K562 (cell line): ENCODE results near the gene SLC12A1. TPM values are rescaled to one million over a fixed set of nuclear protein-coding genes. Genes with fewer than 3 reads are reported as not detected.

Experiments used
- ATAC-seq: fragments of 200-7000 bp; cut with Tn5 transposase; 3 replicates; pipeline ENCODE4 v1.9.1; 2020; ENCODE audit warnings: moderate library complexity
- Bru-seq: library from RNA; stranded (reverse); fragments of 400-500 nt; gene quantifications from one replicate; lab custom pipeline; 2021; lab: Mats Ljungman, UMichigan
- BruChase-seq, 2 experiments: library from RNA; stranded (reverse); fragments of 400-500 nt; gene quantifications; one replicate each; lab custom pipeline; 2021; lab: Mats Ljungman, UMichigan
- BruUV-seq: library from RNA; stranded (reverse); fragments of 400-500 nt; replicated peaks from 2 replicates; lab custom pipeline; 2021; lab: Mats Ljungman, UMichigan
- CTCF ChIA-PET: fragments of 300-600 bp; formaldehyde crosslinking; extraction: SDS; loops from one replicate; lab custom pipeline; 2021; ENCODE audit warnings: low intra/inter-chr PET ratio; lab: Yijun Ruan, JAX
- POLR2A ChIA-PET: fragments of 300-600, 350-650 bp; sonication (Branson Sonifier 250); formaldehyde crosslinking; extraction: SDS; loops from one replicate; lab custom pipeline; 2021; ENCODE audit warnings: antibody characterized with exemption, inconsistent platforms; lab: Yijun Ruan, JAX
- DNase-seq, 4 experiments: peaks; one replicate each; pipeline versions ENCODE4 v3.0.0 to v3.0.0-alpha.2; 2011 to 2018; ENCODE audit warnings: low spot score in 3 of 4, mixed read lengths in 3 of 4; ENCODE audit errors: extremely low read depth in 1 of 4
- FAIRE-seq: peaks from 2 replicates; lab custom pipeline; 2011; peaks lifted over from hg19 to GRCh38; lab: Jason Lieb, UNC
- H2AFZ ChIP-seq: 2 replicates; pipeline ENCODE4 v1.6.0; 2011; ENCODE audit warnings: low read depth, low read length, control low read depth, inconsistent platforms
- H3K27ac ChIP-seq: fragments of 200-600 bp; 3 replicates; pipeline ENCODE4 v1.8.0; 2011; ENCODE audit warnings: low read depth, mild to moderate bottlenecking, control low read depth, inconsistent platforms, low read length, moderate library complexity, mixed read lengths; ENCODE audit errors: extremely low read depth
- H3K27me3 ChIP-seq, 2 experiments: fragments of 300-600 bp in 1 of 2; 2 replicates in 1 of 2; 3 replicates in 1 of 2; pipeline versions ENCODE4 v1.6.0 to v1.8.0; 2011; ENCODE audit warnings: inconsistent platforms in 2 of 2, low read length in 2 of 2, mild to moderate bottlenecking in 1 of 2, mixed read lengths in 1 of 2, moderate library complexity in 1 of 2; ENCODE audit not compliant: control insufficient read depth in 2 of 2, insufficient read depth in 2 of 2
- H3K36me3 ChIP-seq: fragments of 300-600 bp; 3 replicates; pipeline ENCODE4 v1.8.0; 2011; ENCODE audit warnings: mild to moderate bottlenecking, low read length, inconsistent platforms; ENCODE audit not compliant: control insufficient read depth, insufficient read depth
- H3K4me1 ChIP-seq, 2 experiments: fragments of 200-600 bp in 1 of 2; replicated peaks in 1 of 2; 2 replicates in 1 of 2; 3 replicates in 1 of 2; pipeline versions ENCODE4 v1.5.1 to v1.8.0; 2011; ENCODE audit warnings: inconsistent platforms in 2 of 2, low read length in 2 of 2, mild to moderate bottlenecking in 1 of 2, mixed read lengths in 1 of 2, moderate library complexity in 1 of 2; ENCODE audit not compliant: control insufficient read depth in 2 of 2, insufficient read depth in 2 of 2
- H3K4me2 ChIP-seq: 2 replicates; pipeline ENCODE4 v1.6.1; 2011; ENCODE audit warnings: low read length, control low read depth, inconsistent platforms, mixed read lengths; ENCODE audit not compliant: insufficient read depth
- H3K4me3 ChIP-seq: fragments of 200-600 bp; sonication (generic), shearing (Covaris generic); 2 replicates; pipeline ENCODE4 v1.5.1; 2016; ENCODE audit warnings: control low read depth, inconsistent platforms
- H3K79me2 ChIP-seq: fragments of 200-600 bp; 3 replicates; pipeline ENCODE4 v1.8.0; 2011; ENCODE audit warnings: low read length, inconsistent platforms; ENCODE audit not compliant: control insufficient read depth, insufficient read depth
- H3K9ac ChIP-seq, 2 experiments: 2 replicates each; pipeline versions ENCODE4 v1.6.0 to v1.6.1; 2011; ENCODE audit warnings: low read depth in 2 of 2, low read length in 2 of 2, control low read depth in 1 of 2, inconsistent platforms in 1 of 2, mild to moderate bottlenecking in 1 of 2, mixed read lengths in 1 of 2; ENCODE audit not compliant: insufficient read depth in 1 of 2
- H3K9me1 ChIP-seq: one replicate; pipeline ENCODE4 v1.6.0; 2011; ENCODE audit warnings: inconsistent platforms, mild to moderate bottlenecking, low read length, moderate library complexity; ENCODE audit not compliant: control insufficient read depth, insufficient read depth
- H3K9me3 ChIP-seq: replicated peaks from 2 replicates; pipeline ENCODE4 v1.5.1; 2011; ENCODE audit warnings: low read depth, low read length, inconsistent platforms; ENCODE audit not compliant: control insufficient read depth, insufficient read depth
- H4K20me1 ChIP-seq: replicated peaks from 2 replicates; pipeline ENCODE4 v1.6.1; 2011; ENCODE audit warnings: low read length, inconsistent platforms, mixed read lengths; ENCODE audit not compliant: control insufficient read depth, insufficient read depth
- MAFF ChIP-seq: IDR thresholded peaks from 2 replicates; pipeline ENCODE4 v1.6.1; 2012; ENCODE audit warnings: low read length, improper control_type of control experiment
- WGBS: fragments of 100-300 bp; shearing (Covaris generic); methylation state at CpG from one replicate; pipeline ENCODE4 v1.1.6; 2016; ENCODE audit warnings: low coverage, mixed read lengths; ENCODE audit not compliant: insufficient coverage; ENCODE audit errors: missing lambda C conversion rate; 5-methylcytosine and 5-hydroxymethylcytosine counted together
- in situ Hi-C: fragments of 300-500 bp; cut with MboI; formaldehyde crosslinking; loops from 4 replicates; pipeline ENCODE4 v1.15.0; 2018; ENCODE audit warnings: inconsistent platforms, mixed read lengths
- intact Hi-C: fragments of 100-400 bp; cut with micrococcal nuclease; formaldehyde crosslinking; loops from 2 replicates; pipeline ENCODE4 v1.14.2; 2022
- long read RNA-seq, 3 experiments: library from polyadenylated mRNA in 2 of 3; library from RNA in 1 of 3; unstranded in 2 of 3; stranded (forward) in 1 of 3; transcript quantifications; one replicate each; pipeline ENCODE4 v2.0.0, GENCODE V29; 2019 to 2022
- polyA minus RNA-seq, 3 experiments: library from RNA; depleted of rRNA, polyadenylated mRNA; stranded (reverse); fragments of >200 nt; gene quantifications; 2 replicates each; pipeline ENCODE4 v1.2.3, GENCODE V29; 2011
- polyA plus RNA-seq, 8 experiments: library from polyadenylated mRNA; depleted of rRNA in 4 of 8; stranded (reverse) in 5 of 8; unstranded in 3 of 8; fragments of >200 nt; fragmentation: Nextera tagmentation in 2 of 8; fragmentation: Illumina TruSeq in 1 of 8; extraction: Ambion mirVana in 2 of 8; extraction: Trizol in 1 of 8; gene quantifications; 2 replicates each; pipeline versions ENCODE4 v1.2.1 to v1.2.3, GENCODE V29; 2011 to 2014; ENCODE audit warnings: inconsistent platforms in 1 of 8, missing spikeins in 1 of 8
- total RNA-seq, 7 experiments: library from RNA; depleted of rRNA in 6 of 7; stranded (reverse); fragments of >200 nt in 6 of 7; fragmentation: Illumina TruSeq in 2 of 7; extraction: Trizol in 2 of 7; gene quantifications; 2 replicates each; pipeline versions ENCODE4 v1.2.1 to v1.2.3, GENCODE V29; 2011 to 2021; ENCODE audit warnings: low replicate concordance in 1 of 7
- TF ChIP-seq, protein P1 (sequence below), 2 experiments: IDR thresholded peaks; 2 replicates each; pipeline ENCODE4 v1.6.1; 2011; ENCODE audit warnings: borderline replicate concordance in 1 of 2, control low read depth in 1 of 2, low read depth in 1 of 2, low read length in 1 of 2, mild to moderate bottlenecking in 1 of 2, mixed read lengths in 1 of 2, moderate library complexity in 1 of 2; ENCODE audit not compliant: insufficient read depth in 1 of 2, insufficient read length in 1 of 2, poor library complexity in 1 of 2, severe bottlenecking in 1 of 2; ENCODE audit errors: extremely low read depth in 1 of 2

Gene SLC12A1
- total RNA-seq (2011; cell fraction: chromatin; rRNA removed; ENCODE audit: low replicate concordance) = not detected in 2 replicates
- not detected in 2 replicates for total RNA-seq (2011; cell fraction: nucleolus; rRNA removed)
- not detected in 2 replicates for total RNA-seq (2011; cell fraction: nucleoplasm; rRNA removed)
- not detected in 2 replicates for total RNA-seq (2014; rRNA removed)
- total RNA-seq (2014; rRNA removed; fragmentation: Illumina TruSeq; extraction: Trizol) = not detected in 2 replicates
- not detected in 2 replicates for total RNA-seq (2015; rRNA removed; fragmentation: Illumina TruSeq; extraction: Trizol)
- total RNA-seq (2021) = not detected in 2 replicates
- not detected in 2 replicates for polyA plus RNA-seq (2011; rRNA removed)
- not detected in 2 replicates for polyA plus RNA-seq (2011; cell fraction: cytosol; rRNA removed)
- not detected in 2 replicates for polyA plus RNA-seq (2011; cell fraction: nucleus; rRNA removed)
- not detected in 2 replicates for polyA plus RNA-seq (2012)
- not detected in 2 replicates for polyA plus RNA-seq (2014; fragmentation: Illumina TruSeq; extraction: Trizol)
- not detected for polyA plus RNA-seq (2014; fragmentation: Nextera tagmentation; extraction: Ambion mirVana)
- polyA plus RNA-seq (2014; rRNA removed) = not detected in 2 replicates
- polyA minus RNA-seq (2011; rRNA and poly(A)+ RNA removed) = not detected in 2 replicates
- not detected in 2 replicates for polyA minus RNA-seq (2011; cell fraction: cytosol; rRNA and poly(A)+ RNA removed)
- not detected in 2 replicates for polyA minus RNA-seq (2011; cell fraction: nucleus; rRNA and poly(A)+ RNA removed)
- Bru-seq, nascent RNA = not detected
- BruChase-seq, experiment 1, labeled RNA remaining after a 2-hour chase = not detected
- not detected for BruChase-seq, experiment 2, labeled RNA remaining after a 6-hour chase
- long read RNA-seq, experiment 1 = 0 reads
- long read RNA-seq, experiment 2 = 0 reads
- long read RNA-seq, experiment 3 = 0 reads

DNA sequence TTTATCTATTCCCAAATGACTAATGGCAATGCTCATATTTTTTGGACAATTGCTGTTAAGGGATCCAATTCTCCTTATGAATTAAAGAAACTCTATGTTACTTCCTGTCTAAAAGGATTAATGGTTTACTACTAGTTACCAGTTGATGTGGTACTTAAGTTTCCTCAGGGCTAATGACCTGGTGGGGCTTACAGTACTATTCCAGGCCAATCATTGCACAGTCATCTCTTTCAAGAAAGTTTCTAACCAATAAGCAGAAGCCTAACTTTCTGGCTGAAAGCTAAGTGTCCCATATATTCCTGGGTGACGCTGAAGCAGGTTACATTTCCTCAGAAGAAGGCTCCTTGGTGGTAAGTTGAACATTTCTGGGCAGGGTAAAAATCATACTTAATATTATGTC lies at the start of gene SLC12A1:
Gene SLC12A1 (plus strand): TSS at position 322 of the 400 bp plus-strand sequence. CDS start 1,418 bp downstream, outside the sequence.
- Histone ChIP-seq H3K9me1 (no peaks in the 10 kb centered on the region), H3K4me1 (no peaks in the 10 kb centered on the region), H3K27ac (no peak within 1 kb of the TSS), H2AFZ (no peak within 1 kb of the TSS), H3K79me2 (no peaks in the 10 kb centered on the region), H3K4me2 (no peak within 1 kb of the TSS), H3K9ac (no peak within 1 kb of the TSS), H3K27me3 (no peaks in the 10 kb centered on the region), H3K36me3 (no peaks in the 10 kb centered on the region), H4K20me1 (no peaks in the 10 kb centered on the region), H3K4me3 (no peak within 1 kb of the TSS), H3K9me3 (no peaks in the 10 kb centered on the region)
- 0% methylated on average over 1 of the region's 1 CpG for WGBS
- no peak for ATAC-seq
- ChIA-PET POLR2A (interaction anchor here (0.6 kb wide), 1 partner anchor 26 kb away, joined by 3 read pairs; no protein-coding TSS in a partner anchor), CTCF (no interaction called here)
- BruUV-seq = no TSS peak
- DNase-seq = no peak
- TF ChIP-seq MAFF = no peak
- TF ChIP-seq, protein P1, sequence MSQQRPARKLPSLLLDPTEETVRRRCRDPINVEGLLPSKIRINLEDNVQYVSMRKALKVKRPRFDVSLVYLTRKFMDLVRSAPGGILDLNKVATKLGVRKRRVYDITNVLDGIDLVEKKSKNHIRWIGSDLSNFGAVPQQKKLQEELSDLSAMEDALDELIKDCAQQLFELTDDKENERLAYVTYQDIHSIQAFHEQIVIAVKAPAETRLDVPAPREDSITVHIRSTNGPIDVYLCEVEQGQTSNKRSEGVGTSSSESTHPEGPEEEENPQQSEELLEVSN (IDR thresholded peaks at IDR 0.05; ENCODE audit: borderline replicate concordance in 1 of 2, extremely low read depth in 1 of 2, insufficient read depth in 1 of 2, insufficient read length in 1 of 2, low read depth in 1 of 2, low read length in 1 of 2, poor library complexity in 1 of 2, severe bottlenecking in 1 of 2) = no peak
- in situ Hi-C loops = no loop called here
- FAIRE-seq = no peak
- intact Hi-C loops = no loop called here
